Embryonic facial prominence (tissue), 1 donor: Measurements from ENCODE around the gene ADRM1.

Experiments used
- DNase-seq: peaks from one replicate; pipeline ENCODE4 v3.0.0-alpha.2; 2016; ENCODE audit errors: extremely low spot score

ADRM1 gene

DNA sequence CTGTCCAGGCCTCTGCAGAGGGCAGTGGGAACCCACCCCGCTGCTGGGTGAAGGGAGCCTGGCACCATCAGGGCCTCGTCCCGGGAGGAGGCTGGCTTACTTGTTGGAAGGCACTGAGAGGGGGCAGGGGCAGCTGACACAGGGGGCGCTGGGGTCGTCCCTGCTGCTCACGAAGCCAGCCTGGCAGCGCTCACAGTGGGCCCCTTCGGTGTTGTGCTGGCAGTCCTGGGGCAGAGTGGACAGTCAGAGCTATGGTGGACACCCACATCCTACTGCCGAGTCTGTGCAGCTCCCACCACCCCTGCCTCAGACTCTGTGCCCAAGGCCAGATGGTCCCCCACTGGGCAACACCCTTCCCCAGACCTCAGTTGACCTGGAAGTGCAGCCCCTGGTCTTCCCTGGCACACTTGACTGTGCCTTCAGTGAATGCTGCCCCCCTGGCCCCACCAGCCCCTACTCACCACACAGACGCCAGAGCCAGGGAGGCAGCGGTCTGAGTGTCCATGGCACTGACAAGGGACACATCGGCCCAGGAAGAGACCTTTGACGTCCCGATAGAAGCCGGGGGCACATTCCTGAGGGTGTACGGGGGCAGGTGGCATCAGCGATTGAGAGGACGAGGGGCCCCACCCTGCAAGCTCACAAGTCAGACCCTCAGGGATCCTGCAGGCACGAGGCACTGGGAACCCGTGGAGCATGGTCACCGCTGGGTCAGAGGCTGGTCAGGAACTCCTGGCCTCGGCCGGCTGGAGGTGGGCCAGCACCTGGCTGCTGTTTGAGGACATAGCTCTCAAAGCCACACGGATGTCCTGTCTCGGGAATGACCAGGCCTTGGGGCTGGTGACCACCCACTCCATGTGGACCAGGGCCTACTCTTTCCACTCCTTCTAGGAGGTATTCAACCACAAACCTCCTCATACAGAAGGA lies 21.4 kb downstream of the ADRM1 start:
- no peak for DNase-seq

GRCh38 chr20:62325172-62325905 lies 22.5 kb downstream of the ADRM1 start:
- DNase-seq: no peak

GRCh38 chr20:62326559-62326958 lies 23.8 kb downstream of the ADRM1 start:
- DNase-seq: no peak

DNA sequence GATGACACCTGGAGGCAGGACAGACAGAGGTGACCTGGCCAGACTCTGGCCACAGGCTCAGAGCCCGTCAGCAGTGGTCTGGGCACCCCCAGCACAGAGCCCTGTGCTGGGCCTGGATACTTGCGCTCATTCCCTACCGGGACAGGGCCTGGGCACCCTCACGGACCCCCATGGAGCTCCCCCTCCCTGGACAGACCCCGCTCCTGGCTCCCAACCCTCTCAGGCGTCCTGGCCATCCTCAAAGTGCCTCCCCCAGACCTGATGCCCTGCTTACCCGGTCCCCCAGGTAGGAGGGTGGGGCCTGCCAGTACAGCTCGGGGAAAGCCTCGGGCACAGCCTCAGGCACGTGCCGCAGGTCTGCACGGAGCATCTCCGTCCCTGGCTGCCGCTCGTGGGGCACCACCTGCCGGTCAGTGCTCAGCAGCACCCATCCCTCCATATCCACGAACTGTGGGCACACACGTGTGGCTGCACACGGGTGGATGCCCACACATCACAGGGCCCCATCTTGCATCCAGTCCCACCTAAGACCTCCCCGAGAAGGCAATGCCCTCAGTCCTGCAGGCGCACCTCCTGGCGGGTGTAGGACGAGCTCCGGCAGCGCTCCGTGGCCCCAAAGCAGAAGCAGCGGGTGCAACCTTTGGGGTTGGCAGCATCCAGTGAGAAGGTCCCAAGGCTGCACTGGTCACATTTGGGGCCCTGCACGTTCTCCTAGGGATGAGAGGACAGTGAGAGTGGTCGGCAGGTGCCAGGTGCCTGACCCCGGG lies 24.3 kb downstream of the ADRM1 start:
- no peak for DNase-seq

DNA sequence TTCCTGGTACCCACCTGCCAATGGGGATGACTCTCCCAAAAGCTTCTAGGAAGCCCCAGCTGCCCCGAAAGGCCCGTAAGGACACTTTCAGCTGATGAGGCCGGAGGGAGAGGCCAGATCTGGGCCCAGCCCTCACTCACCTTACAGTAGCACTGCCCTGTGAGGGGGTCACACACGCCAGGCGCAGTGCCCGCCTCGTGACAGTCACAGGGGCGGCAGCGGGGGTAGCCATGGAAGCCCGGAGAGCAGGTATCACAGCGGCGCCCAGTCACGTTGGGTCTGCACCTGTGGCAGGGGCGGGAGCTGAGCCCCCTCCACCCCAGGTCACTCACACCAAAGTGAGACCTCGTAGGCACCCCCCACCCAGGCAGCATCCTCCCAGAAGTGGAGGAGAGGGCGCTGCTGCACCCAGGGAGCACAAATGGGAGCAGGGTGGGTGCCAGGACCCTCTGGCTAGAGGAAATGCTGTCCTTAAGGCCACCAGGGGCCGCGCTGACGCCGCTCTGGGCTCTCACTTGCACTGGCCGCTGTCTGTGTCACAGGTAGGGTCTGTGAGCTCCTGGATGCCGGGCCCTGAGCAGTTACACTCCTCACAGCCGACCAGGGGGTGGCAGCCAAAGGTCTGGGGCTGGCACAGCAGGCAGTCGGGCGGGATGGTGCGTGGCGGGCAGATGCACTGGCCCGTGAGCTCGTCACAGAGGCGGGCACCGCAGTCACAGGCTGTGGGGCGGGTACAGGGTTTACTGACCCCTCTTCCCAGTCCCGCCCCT lies 25.1 kb downstream of the ADRM1 start:
- no peak for DNase-seq

DNA sequence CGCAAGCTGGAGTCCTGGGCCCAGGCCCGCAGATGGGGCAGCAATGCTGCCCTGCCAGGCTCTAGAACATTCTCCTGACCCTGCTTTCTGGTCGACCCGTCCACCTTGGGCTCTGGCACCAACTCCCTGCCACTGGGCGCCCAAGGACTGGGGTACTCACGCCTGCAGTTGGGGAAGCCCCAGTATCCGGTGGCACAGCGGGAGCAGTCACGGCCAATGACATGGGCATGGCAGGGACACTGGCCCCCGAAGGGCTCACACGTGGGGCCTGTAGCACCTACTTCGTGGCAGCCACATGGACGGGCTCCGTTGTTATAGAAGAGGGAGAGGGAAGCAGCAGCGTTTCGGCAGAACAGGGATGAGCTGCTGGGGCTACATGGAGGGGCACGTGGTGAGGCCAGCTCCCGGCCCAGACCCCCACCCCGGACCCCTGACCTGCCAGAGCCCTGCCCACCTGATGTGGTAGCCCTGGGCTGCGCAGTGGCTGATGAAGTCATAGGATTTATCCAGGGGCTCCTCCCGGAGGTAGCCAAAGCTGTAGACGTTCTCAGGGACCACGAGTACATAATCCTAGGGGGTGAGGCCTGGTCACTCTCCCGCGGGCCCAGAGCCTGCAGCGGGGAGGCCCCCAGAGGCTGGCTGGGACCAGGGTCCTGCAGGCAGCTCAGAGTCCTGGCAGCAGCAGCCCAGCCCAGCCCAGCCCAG lies 26.0 kb downstream of the ADRM1 start:
- no peak for DNase-seq

GRCh38 chr20:62329389-62330377 lies 26.9 kb downstream of the ADRM1 start:
- DNase-seq: no peak

GRCh38 chr20:62330576-62331317 lies 27.9 kb downstream of the ADRM1 start:
- DNase-seq: no peak

GRCh38 chr20:62331347-62331746 lies 28.6 kb downstream of the ADRM1 start:
- DNase-seq: no peak

DNA sequence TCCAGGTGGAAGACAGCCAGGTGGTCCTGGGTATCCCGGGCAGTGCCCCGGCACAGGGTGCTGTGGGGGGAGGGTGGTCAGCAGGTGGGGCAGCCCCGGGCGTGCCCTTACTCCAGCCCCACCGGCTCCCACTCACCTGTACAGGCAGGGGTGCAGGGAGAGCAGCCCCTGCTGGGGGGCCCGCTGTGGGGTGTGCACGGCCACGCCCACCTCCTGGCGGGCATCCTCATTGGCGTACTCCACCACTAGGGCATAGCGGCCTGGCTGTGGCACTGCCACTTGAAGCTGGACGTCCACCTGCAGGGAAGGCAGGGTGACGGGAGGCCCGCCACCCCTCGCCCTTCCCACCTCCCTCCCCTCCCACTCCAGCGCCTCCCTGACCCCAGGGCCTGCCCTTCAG lies 29.6 kb downstream of the ADRM1 start:
- DNase-seq: no peak

DNA sequence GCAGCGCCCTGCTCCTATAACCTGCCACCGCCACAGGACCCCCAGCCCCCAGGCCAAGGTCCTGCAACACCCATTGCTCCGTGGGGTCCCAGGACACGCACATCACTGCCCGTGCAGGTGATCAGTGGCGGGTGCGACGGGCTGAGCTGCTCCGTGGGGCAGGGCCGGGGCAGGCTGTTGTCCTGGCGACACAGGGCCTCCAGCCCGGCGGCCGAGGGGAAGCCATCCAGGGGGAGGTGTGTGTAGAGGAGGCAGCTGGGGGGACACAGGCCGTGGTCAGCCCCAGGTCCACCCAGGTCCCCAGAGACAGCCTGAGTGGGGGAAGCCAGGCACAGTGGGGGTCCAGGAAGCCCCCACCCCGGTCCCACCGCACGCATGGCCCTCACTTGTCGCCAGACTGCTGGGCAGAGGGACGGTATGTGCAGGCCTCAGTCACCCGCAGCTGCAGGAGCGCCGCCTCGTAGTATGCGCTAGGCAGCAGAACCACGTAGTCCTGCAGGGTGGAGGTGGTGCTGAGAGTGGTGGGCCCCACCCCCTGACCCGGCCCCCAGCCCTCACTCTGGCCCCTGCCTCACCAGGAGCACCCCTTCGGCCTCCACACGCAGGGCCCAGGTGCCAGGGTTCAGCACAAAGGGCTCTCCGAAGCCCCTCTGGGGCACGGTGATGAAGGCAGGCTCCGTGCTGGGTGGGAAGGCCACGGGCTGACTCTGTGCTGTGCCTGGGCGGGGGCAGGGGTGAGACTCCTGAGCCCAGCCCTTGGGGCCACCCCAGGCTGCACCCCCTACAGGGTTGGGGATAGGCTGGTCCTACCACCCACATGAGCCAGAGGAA lies 30.4 kb downstream of the ADRM1 start:
- DNase-seq: no peak

DNA sequence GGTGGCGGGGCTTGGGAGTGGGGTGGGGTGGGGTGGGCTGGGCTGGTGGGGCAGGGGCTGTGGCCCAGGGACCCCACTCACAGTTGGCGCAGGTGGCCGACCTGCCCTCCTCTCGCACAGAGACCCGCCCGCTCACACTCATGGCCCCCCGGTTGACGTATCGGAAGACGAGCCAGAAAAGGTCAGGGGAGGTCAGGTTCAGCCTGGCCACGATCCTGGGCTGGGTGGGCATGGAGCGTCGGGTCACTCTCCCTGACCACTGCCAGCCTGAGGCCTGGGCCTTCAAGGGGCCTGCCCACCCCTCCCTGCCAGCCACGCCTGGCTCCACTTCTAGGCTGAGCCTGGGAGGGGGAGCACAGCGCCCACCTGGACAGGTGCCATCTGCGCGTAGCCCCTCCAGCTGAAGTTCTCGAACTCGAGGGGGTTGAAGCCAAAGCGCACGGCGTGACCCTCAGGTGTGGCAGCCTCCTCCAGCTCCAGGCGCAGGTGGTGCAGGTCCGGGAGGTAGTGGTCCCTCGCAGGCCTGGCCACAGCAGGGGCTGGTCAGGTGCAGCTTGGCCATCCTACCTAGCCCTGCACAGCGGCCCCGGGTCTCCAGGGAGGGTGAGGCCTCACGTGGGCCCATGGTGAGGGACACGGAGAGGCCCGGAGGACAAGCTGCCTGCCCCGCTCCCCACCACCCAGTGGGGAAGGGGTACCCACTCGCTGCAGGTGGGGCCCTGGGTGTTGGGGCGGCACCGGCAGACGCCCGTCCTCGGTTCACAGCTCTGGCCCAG lies 31.2 kb downstream of the ADRM1 start:
- no peak for DNase-seq

GRCh38 chr20:62334881-62335280 lies 32.1 kb downstream of the ADRM1 start:
- DNase-seq: no peak

GRCh38 chr20:62335532-62335931 lies 32.7 kb downstream of the ADRM1 start:
- no peak for DNase-seq

DNA sequence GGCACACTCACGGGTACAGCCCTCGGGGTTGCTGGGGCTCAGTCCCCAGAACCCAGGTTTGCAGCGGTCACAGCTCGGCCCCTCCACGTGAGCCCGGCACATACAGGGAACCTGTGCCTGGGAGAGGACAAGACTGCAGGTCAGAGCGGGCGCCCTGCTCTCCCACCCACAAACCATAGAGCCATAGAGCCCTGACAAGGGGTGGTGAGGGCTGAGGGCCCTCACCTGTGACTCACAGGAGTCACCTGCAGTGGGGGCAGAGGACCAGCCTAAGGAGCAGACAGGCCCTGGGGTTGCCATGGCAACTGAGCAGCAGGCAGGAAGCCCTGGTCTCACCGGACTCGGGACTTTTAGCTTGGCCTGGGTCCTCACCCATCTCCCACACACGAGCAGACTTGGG lies 33.5 kb downstream of the ADRM1 start:
- DNase-seq: no peak

- DNase-seq: no peak
Measured at GRCh38 chr20:62336775-62337557, 34.2 kb downstream of the ADRM1 start.
